ENCODE measurements around the gene DDX18. TPM values are rescaled to one million over a fixed set of nuclear protein-coding genes. Genes with fewer than 3 reads are reported as not detected.

The DDX18 gene
- total and polyA plus RNA-seq, 11 donors: 12.2 to 40.6 (median 28.2) TPM

GRCh38 chr2:117832905-117833613, 18.6 kb downstream of the DDX18 start:
- H3K4me3 ChIP-seq: no peak overlapping the region
- WGBS, 4 donors: 79 to 91% (median 81%) methylated on average over 9 of the region's 9 CpGs
- H3K27me3 ChIP-seq: peaks cover 0 to 7% (median 0%) of the 10 kb centered on the region in 9 donors
- peaks cover 0 to 64% (median 53%) of the 10 kb centered on the region in 9 donors for H3K36me3 ChIP-seq
- H3K4me1 ChIP-seq: peaks cover 0 to 10% (median 4%) of the 10 kb centered on the region in 12 donors
- no peak overlapping the region for H3K27ac ChIP-seq
- no peak for TF ChIP-seq CTCF (IDR thresholded peaks at IDR 0.05)
- no peak for TF ChIP-seq POLR2A (IDR thresholded peaks at IDR 0.05)
- intact Hi-C loops (cut with DNase I): loop anchor here in 5 of 10 donors (5.0 to 10.0 kb wide), 4 partner anchors 82 to 172 kb away; no protein-coding TSS in a partner anchor
- ATAC-seq (no peak), DNase-seq (peak in 1 of 5 donors; percentile 26)
- H3K9me3 ChIP-seq: no peaks in the 10 kb centered on the region

- intact Hi-C loops (cut with DNase I): loop anchor here in 5 of 10 donors (5.0 to 10.0 kb wide), 4 partner anchors 81 to 171 kb away; no protein-coding TSS in a partner anchor
- no peak overlapping the region for H3K27ac ChIP-seq
- no peak for TF ChIP-seq CTCF (IDR thresholded peaks at IDR 0.05)
- TF ChIP-seq POLR2A (IDR thresholded peaks at IDR 0.05): no peak
- DNase-seq (no peak), ATAC-seq (no peak)
- 84 to 92% (median 88%) methylated on average over 3 of the region's 3 CpGs for WGBS, 4 donors
- peaks cover 0 to 10% (median 4%) of the 10 kb centered on the region in 12 donors for H3K4me1 ChIP-seq
- no peak overlapping the region for H3K4me3 ChIP-seq
- peaks cover 0 to 55% (median 45%) of the 10 kb centered on the region in 9 donors for H3K36me3 ChIP-seq
- H3K9me3 ChIP-seq: no peaks in the 10 kb centered on the region
- peaks cover 0 to 7% (median 0%) of the 10 kb centered on the region in 9 donors for H3K27me3 ChIP-seq
These were observed 19.4 kb downstream of the DDX18 start for GRCh38 chr2:117833911-117834310.

GRCh38 chr2:117834992-117835391, 20.5 kb downstream of the DDX18 start:
- WGBS, 4 donors: 93 to 97% (median 94%) methylated on average over 3 of the region's 3 CpGs
- Histone ChIP-seq H3K9me3 (no peaks in the 10 kb centered on the region), H3K4me3 (no peak overlapping the region), H3K27ac (no peak overlapping the region), H3K4me1 (peaks cover 0 to 10% (median 4%) of the 10 kb centered on the region in 12 donors), H3K36me3 (peaks cover 0 to 45% (median 34%) of the 10 kb centered on the region in 9 donors), H3K27me3 (peaks cover 0 to 7% (median 0%) of the 10 kb centered on the region in 9 donors)
- intact Hi-C loops (cut with DNase I): loop anchor here in 9 of 10 donors (5.0 to 10.0 kb wide), 7 partner anchors 80 to 170 kb away; no protein-coding TSS in a partner anchor
- no peak for TF ChIP-seq POLR2A (IDR thresholded peaks at IDR 0.05)
- ATAC-seq: no peak
- DNase-seq: no peak

GRCh38 chr2:117835990-117836760, 21.7 kb downstream of the DDX18 start:
- peaks cover 0 to 7% (median 0%) of the 10 kb centered on the region in 9 donors for H3K27me3 ChIP-seq
- H3K36me3 ChIP-seq: peaks cover 0 to 33% (median 22%) of the 10 kb centered on the region in 9 donors
- ATAC-seq: peak; percentile 84 to 98 (median 95)
- H3K27ac ChIP-seq: peak overlapping the region in 8 of 12 donors; percentile 21 to 74 (median 26)
- WGBS, 4 donors: 3 to 6% (median 4%) methylated on average over 40 to 53 of the region's 53 CpGs
- intact Hi-C loops (cut with DNase I): loop anchor here (1.0 to 10.0 kb wide), 9 partner anchors 18 to 169 kb away; no protein-coding TSS in a partner anchor
- no peaks in the 10 kb centered on the region for H3K9me3 ChIP-seq
- H3K4me3 ChIP-seq: peak overlapping the region in 11 of 12 donors; percentile 9 to 61 (median 52)
- DNase-seq: peak; percentile 80 to 91 (median 88)
- peaks cover 0 to 10% (median 4%) of the 10 kb centered on the region in 12 donors for H3K4me1 ChIP-seq
- TF ChIP-seq POLR2A (IDR thresholded peaks at IDR 0.05) (no peak), CTCF (IDR thresholded peaks at IDR 0.05) (peak; percentile 66 to 97 (median 82))
